CD4-positive, alpha-beta T cell (primary cell): ENCODE results near the gene NFATC1. TPM values are rescaled to one million over a fixed set of nuclear protein-coding genes. Genes with fewer than 3 reads are reported as not detected.

Experiments
- ATAC-seq: fragments of 200-7000 bp; cut with Tn5 transposase; one replicate; pipeline ENCODE4 v1.10.0; 2022; ENCODE audit warnings: mild to moderate bottlenecking; ENCODE audit not compliant: poor library complexity
- CTCF ChIA-PET: fragments of 350-600 bp; sonication (Branson Sonifier 250); formaldehyde crosslinking; loops from one replicate; lab custom pipeline; 2021; ENCODE audit warnings: antibody characterized with exemption, inconsistent platforms; lab: Charles Lee
- POLR2A ChIA-PET: fragments of 350-600 bp; sonication (Branson Sonifier 250); formaldehyde crosslinking; loops from one replicate; lab custom pipeline; 2021; ENCODE audit warnings: antibody characterized with exemption, inconsistent platforms; lab: Charles Lee
- DNase-seq, 14 experiments: peaks; one replicate each; pipeline ENCODE4 v3.0.0-alpha.2; 2013 to 2020; ENCODE audit warnings: mixed read lengths in 2 of 14
- H3K27ac ChIP-seq, 2 donors: one replicate each; pipeline versions ENCODE4 v1.5.1 to v1.7.0; 2013; ENCODE audit warnings: low read length in 2 of 2, low read depth in 1 of 2, mild to moderate bottlenecking in 1 of 2
- H3K27me3 ChIP-seq, 2 experiments: 1 replicate in 1 of 2; 2 replicates in 1 of 2; pipeline versions ENCODE4 v1.6.1 to v1.7.0; 2013; ENCODE audit warnings: low read length in 2 of 2, control low read depth in 1 of 2, mild to moderate bottlenecking in 1 of 2, moderate library complexity in 1 of 2; ENCODE audit not compliant: insufficient read depth in 2 of 2, control insufficient read depth in 1 of 2
- H3K36me3 ChIP-seq: one replicate; pipeline ENCODE4 v1.6.1; 2013; ENCODE audit warnings: low read length, control low read depth; ENCODE audit not compliant: insufficient read depth
- H3K4me1 ChIP-seq: one replicate; pipeline ENCODE4 v1.6.1; 2013; ENCODE audit warnings: low read length, control low read depth; ENCODE audit not compliant: insufficient read depth
- H3K4me3 ChIP-seq: one replicate; pipeline ENCODE4 v1.5.1; 2013; ENCODE audit warnings: mild to moderate bottlenecking, low read length, moderate library complexity
- H3K9me3 ChIP-seq, 2 experiments: 1 replicate in 1 of 2; 2 replicates in 1 of 2; pipeline versions ENCODE4 v1.6.1 to v1.7.0; 2013; ENCODE audit warnings: low read length in 2 of 2, mild to moderate bottlenecking in 2 of 2, control low read depth in 1 of 2, moderate library complexity in 1 of 2; ENCODE audit not compliant: control insufficient read depth in 1 of 2, insufficient read depth in 1 of 2
- H3K27ac Mint-ChIP-seq: one replicate; pipeline ENCODE4 v1.8.0; 2020; ENCODE audit warnings: mixed read lengths
- H3K27me3 Mint-ChIP-seq: one replicate; pipeline ENCODE4 v1.8.0; 2021; ENCODE audit warnings: mixed read lengths
- H3K36me3 Mint-ChIP-seq: one replicate; pipeline ENCODE4 v1.8.0; 2021; ENCODE audit warnings: low read depth, mixed read lengths
- H3K4me1 Mint-ChIP-seq: one replicate; pipeline ENCODE4 v1.8.0; 2021; ENCODE audit warnings: low read depth, mixed read lengths
- H3K4me3 Mint-ChIP-seq: one replicate; pipeline ENCODE4 v1.8.0; 2020; ENCODE audit warnings: mild to moderate bottlenecking, mixed read lengths
- H3K9me3 Mint-ChIP-seq: one replicate; pipeline ENCODE4 v1.8.0; 2020; ENCODE audit warnings: mixed read lengths
- intact Hi-C, 2 experiments: fragments of 100-400 bp; cut with DNase I in 1 of 2; cut with micrococcal nuclease in 1 of 2; formaldehyde crosslinking; loops; one replicate each; pipeline versions ENCODE4 v1.15.1 to v1.9.0; 2023 to 2025; cut with DNase I, micrococcal nuclease
- total RNA-seq, 174 experiments: library from RNA in 2 of 174; stranded (reverse) in 2 of 174; gene quantifications; one replicate each; pipeline ENCODE4 v1.2.3 and lab custom pipeline; 2021 to 2026
- TF ChIP-seq, protein P1 (sequence below): fragments of 200-600 bp; IDR thresholded peaks from one replicate; pipeline ENCODE4 v1.8.0; 2022; ENCODE audit warnings: antibody characterized with exemption, mild to moderate bottlenecking

NFATC1 gene
- total RNA-seq, 2 experiments from 2014 or later: 107 to 113 TPM

DNA sequence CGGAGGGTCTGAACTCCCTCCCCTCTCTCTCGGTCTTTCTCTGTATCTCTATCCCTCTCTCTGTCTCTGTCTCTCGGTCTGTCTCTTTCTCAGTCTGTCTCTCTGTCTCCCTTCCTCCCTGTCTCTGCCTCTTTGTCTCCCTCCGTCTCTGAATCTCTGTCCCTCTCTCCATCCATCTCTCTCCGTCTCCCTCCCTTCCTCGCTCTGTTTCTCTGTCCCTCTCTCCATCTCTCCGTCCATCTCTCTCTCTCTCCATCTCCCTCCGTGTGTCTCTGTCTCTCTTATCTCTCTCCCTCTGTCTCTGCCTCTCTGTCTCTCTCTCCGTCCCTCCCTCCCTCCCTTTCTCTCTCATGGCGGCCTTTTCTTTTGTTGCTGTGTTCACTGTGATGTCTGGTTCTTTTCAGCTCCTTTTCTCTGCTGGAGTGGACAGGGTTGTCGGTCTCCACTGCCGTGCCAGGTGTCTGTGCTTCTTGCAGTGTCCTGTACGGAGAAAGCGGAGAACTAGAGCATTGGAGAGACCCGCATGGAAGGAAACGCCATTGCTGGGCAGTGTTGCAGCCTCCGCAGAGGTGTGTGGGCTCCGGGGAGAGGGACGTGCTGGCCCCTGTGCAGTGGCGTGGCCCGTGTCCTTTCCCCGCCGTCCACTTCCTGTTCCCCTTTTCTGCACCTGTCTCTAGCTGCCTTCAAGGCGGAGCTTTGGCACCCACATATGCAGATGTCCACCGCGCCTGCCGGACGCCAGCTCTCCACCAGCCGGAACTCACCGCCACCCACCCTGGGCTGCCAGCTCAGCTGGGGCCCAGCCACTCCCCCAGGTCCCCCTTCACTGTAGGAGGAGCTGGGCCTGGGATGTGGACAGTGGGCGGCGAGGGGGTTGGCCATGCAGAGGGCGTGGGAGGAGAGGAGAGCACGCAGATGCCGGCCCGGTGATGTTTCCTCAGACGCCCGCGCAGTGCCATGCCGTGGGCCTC lies 113.1 kb downstream of the NFATC1 start:
- Histone ChIP-seq H3K27ac (no peak overlapping the region), H3K27me3 (no peaks in the 10 kb centered on the region), H3K9me3 (no peaks in the 10 kb centered on the region), H3K4me3 (no peak overlapping the region), H3K36me3 (peaks cover 38% of the 10 kb centered on the region), H3K4me1 (peaks cover 48% of the 10 kb centered on the region)
- intact Hi-C loops: loop anchor here in 1 of 2 experiments (5.0 kb wide), 1 partner anchor 42 kb away; no protein-coding TSS in a partner anchor
- Mint-ChIP-seq H3K9me3 (no peaks in the 10 kb centered on the region), H3K27me3 (no peaks in the 10 kb centered on the region), H3K36me3 (peaks cover 32% of the 10 kb centered on the region), H3K4me1 (peaks cover 51% of the 10 kb centered on the region), H3K27ac (peak overlapping the region; percentile 94), H3K4me3 (peak overlapping the region; percentile 79)
- ChIA-PET POLR2A (interaction anchor here (1.5 to 2.6 kb wide), 3 partner anchors 8 to 15 kb away, joined by 7 to 43 read pairs (median 11); no protein-coding TSS in a partner anchor), CTCF (no interaction called here)
- peak in 2 of 14 experiments; percentile 1 to 2 for DNase-seq
- TF ChIP-seq, protein P1, sequence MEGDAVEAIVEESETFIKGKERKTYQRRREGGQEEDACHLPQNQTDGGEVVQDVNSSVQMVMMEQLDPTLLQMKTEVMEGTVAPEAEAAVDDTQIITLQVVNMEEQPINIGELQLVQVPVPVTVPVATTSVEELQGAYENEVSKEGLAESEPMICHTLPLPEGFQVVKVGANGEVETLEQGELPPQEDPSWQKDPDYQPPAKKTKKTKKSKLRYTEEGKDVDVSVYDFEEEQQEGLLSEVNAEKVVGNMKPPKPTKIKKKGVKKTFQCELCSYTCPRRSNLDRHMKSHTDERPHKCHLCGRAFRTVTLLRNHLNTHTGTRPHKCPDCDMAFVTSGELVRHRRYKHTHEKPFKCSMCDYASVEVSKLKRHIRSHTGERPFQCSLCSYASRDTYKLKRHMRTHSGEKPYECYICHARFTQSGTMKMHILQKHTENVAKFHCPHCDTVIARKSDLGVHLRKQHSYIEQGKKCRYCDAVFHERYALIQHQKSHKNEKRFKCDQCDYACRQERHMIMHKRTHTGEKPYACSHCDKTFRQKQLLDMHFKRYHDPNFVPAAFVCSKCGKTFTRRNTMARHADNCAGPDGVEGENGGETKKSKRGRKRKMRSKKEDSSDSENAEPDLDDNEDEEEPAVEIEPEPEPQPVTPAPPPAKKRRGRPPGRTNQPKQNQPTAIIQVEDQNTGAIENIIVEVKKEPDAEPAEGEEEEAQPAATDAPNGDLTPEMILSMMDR: no peak
- ATAC-seq: no peak

DNA sequence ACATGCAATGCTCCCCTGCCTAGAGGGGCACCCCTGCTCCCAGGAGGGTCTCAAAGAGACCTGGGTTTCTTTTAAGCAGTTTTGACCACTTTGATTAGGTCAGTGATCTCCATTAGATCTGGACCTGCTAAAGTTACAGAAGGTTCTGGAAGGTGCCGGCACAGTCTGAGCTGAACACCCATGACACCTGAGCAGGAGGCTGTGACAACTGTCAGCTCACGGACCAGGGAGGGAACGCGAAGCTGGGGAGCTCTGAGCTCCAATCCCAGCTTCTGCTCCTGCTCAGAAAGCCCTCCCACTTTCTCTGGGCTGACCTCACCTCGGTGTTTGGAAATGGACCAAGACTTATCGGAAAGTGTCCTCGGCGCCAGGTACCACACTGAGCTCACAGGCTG lies 113.8 kb downstream of the NFATC1 start:
- Histone ChIP-seq H3K4me3 (no peak overlapping the region), H3K27me3 (no peaks in the 10 kb centered on the region), H3K27ac (no peak overlapping the region), H3K36me3 (peaks cover 38% of the 10 kb centered on the region), H3K9me3 (no peaks in the 10 kb centered on the region), H3K4me1 (peaks cover 41% of the 10 kb centered on the region)
- Mint-ChIP-seq H3K4me1 (peaks cover 45% of the 10 kb centered on the region), H3K27ac (peak overlapping the region; percentile 21), H3K36me3 (peaks cover 32% of the 10 kb centered on the region), H3K27me3 (no peaks in the 10 kb centered on the region), H3K9me3 (no peaks in the 10 kb centered on the region), H3K4me3 (peak overlapping the region; percentile 4)
- CTCF ChIA-PET: no interaction called here
- no peak for ATAC-seq
- intact Hi-C loops: loop anchor here in 1 of 2 experiments (5.0 kb wide), 1 partner anchor 42 kb away; no protein-coding TSS in a partner anchor
- DNase-seq: peak in 1 of 14 experiments; percentile 2
- POLR2A ChIA-PET: no interaction called here
- TF ChIP-seq, protein P1: no peak

DNA sequence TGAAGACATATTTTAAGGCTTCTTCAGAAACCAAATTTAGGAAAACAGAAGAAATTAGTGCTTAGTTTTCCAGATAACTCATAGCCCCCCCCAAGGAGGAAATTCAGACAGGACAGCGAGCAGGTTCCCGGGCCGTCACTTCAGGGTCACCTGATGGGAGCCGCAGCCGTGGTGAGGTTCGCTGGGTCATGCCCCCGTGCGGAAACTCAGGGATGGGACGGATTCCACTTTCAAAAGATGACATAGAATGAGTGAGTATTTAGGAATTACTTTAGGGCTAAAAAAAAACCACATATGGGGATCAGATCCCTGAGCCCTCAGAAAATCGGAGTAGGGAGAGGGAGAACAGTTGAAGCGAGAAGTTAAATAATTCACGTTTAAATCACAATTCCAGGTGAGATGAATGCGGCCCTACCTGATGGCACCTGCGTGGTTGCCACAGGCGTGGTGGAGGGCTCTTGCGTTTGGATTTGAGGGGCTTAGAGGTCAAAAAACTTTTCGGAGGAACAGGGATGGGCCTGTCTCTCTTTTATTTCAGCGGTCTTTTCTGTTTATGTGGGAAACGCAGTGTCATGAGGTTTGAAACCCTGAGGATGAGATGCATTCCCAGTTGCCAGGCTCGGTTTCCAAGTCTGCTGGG lies 114.4 kb downstream of the NFATC1 start:
- Mint-ChIP-seq H3K4me1 (peaks cover 47% of the 10 kb centered on the region), H3K36me3 (peaks cover 32% of the 10 kb centered on the region), H3K9me3 (no peaks in the 10 kb centered on the region), H3K27me3 (no peaks in the 10 kb centered on the region), H3K27ac (peak overlapping the region; percentile 21), H3K4me3 (no peak overlapping the region)
- intact Hi-C loops: no loop called here
- H3K27ac ChIP-seq: no peak overlapping the region
- POLR2A ChIA-PET: no interaction called here
- CTCF ChIA-PET: no interaction called here
- TF ChIP-seq, protein P1: no peak
- no peaks in the 10 kb centered on the region for H3K9me3 ChIP-seq
- ATAC-seq (no peak), DNase-seq (peak in 2 of 14 experiments; percentile 0 to 6)
- no peak overlapping the region for H3K4me3 ChIP-seq
- no peaks in the 10 kb centered on the region for H3K27me3 ChIP-seq
- H3K4me1 ChIP-seq: peaks cover 40% of the 10 kb centered on the region
- peaks cover 38% of the 10 kb centered on the region for H3K36me3 ChIP-seq
